CD4-positive, CD25-positive, alpha-beta regulatory T cell (primary cell): Measurements from ENCODE around the gene FADS3. TPM values are rescaled to one million over a fixed set of nuclear protein-coding genes. Genes with fewer than 3 reads are reported as not detected.

Source experiments
- ATAC-seq, 2 donors: fragments of 150-1000 bp; cut with Tn5 transposase; one replicate each; pipeline ENCODE4 v1.10.0; 2021; ENCODE audit warnings: low read depth in 2 of 2, moderate number of reproducible peaks in 2 of 2, moderate library complexity in 1 of 2
- DNase-seq, 3 donors: peaks; one replicate each; pipeline versions ENCODE4 v3.0.0 to v3.0.0-alpha.2; 2012 to 2022; ENCODE audit warnings: mixed read lengths in 1 of 3
- H3K27ac ChIP-seq: one replicate; pipeline ENCODE4 v1.7.0; 2013; ENCODE audit warnings: mild to moderate bottlenecking, low read length; ENCODE audit not compliant: insufficient read depth, poor library complexity, severe bottlenecking
- H3K27me3 ChIP-seq: one replicate; pipeline ENCODE4 v1.7.0; 2013; ENCODE audit warnings: low read length; ENCODE audit not compliant: control insufficient read depth, insufficient read depth
- H3K36me3 ChIP-seq: one replicate; pipeline ENCODE4 v1.7.0; 2013; ENCODE audit warnings: mild to moderate bottlenecking, low read length, moderate library complexity; ENCODE audit not compliant: control insufficient read depth, insufficient read depth
- H3K4me1 ChIP-seq: 2 replicates; pipeline ENCODE4 v1.7.0; 2013; ENCODE audit warnings: mild to moderate bottlenecking, low read length; ENCODE audit not compliant: insufficient read depth, control insufficient read depth, poor library complexity, severe bottlenecking
- H3K4me3 ChIP-seq: one replicate; pipeline ENCODE4 v1.7.0; 2013; ENCODE audit warnings: low read depth, mild to moderate bottlenecking, low read length, moderate library complexity
- H3K9me3 ChIP-seq, 2 experiments: 1 replicate in 1 of 2; 2 replicates in 1 of 2; pipeline ENCODE4 v1.7.0; 2013; ENCODE audit warnings: low read length in 2 of 2, mild to moderate bottlenecking in 1 of 2, moderate library complexity in 1 of 2; ENCODE audit not compliant: control insufficient read depth in 2 of 2
- H3K27ac Mint-ChIP-seq, 3 donors: one replicate each; pipeline ENCODE4 v1.8.0; 2020 to 2022; ENCODE audit warnings: mild to moderate bottlenecking in 3 of 3, mixed read lengths in 3 of 3, moderate library complexity in 2 of 3
- H3K27me3 Mint-ChIP-seq: one replicate; pipeline ENCODE4 v1.8.0; 2022; ENCODE audit warnings: mild to moderate bottlenecking, mixed read lengths
- H3K36me3 Mint-ChIP-seq: one replicate; pipeline ENCODE4 v1.8.0; 2020; ENCODE audit warnings: mixed read lengths
- H3K4me1 Mint-ChIP-seq, 4 donors: one replicate each; pipeline ENCODE4 v1.8.0; 2020 to 2022; ENCODE audit warnings: mixed read lengths in 4 of 4, mild to moderate bottlenecking in 1 of 4
- H3K4me3 Mint-ChIP-seq, 4 donors: one replicate each; pipeline ENCODE4 v1.8.0; 2020 to 2022; ENCODE audit warnings: mild to moderate bottlenecking in 4 of 4, mixed read lengths in 4 of 4, moderate library complexity in 3 of 4
- H3K9me3 Mint-ChIP-seq, 7 donors: one replicate each; pipeline ENCODE4 v1.8.0; 2020 to 2022; ENCODE audit warnings: mixed read lengths in 7 of 7, mild to moderate bottlenecking in 3 of 7, moderate library complexity in 2 of 7
- polyA plus RNA-seq, 4 donors: library from polyadenylated mRNA; unstranded; fragments of 300-500 nt; fragmentation: Illumina TruSeq; gene quantifications; one replicate each; pipeline ENCODE4 v1.2.3, GENCODE V29; 2021
- total RNA-seq: library from RNA; stranded (reverse); gene quantifications from one replicate; pipeline ENCODE4 v1.2.3, GENCODE V29; 2022

Gene FADS3
- total and polyA plus RNA-seq, 5 donors from 2014 or later = 0.87 to 15.8 (median 1.4) TPM

DNA sequence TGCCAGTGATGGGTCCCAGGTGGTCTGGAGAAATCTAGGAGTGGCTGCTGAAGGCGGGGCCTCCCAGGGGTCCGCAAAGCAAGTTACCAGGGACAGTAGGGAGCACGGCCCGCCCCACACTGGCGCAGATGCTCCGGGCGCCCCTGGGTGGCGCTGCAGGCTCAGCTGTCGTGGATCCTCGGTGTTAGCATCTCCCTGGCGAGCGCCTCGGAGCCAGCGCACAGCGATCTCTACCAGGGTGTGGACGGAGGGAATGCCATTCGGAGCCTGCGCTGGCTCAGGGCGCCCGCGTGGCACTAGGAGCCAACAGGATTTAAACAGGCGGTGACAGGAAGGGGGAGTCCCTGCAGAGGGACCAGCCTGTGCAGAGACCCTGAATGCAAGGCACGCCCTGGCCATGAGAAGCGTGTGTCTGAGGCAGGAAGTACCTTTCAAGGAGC, 20.2 kb downstream of the FADS3 start:
- Mint-ChIP-seq H3K4me3 (peak overlapping the region in 1 of 4 donors; percentile 33), H3K9me3 (peaks cover 0 to 1% (median 0%) of the 10 kb centered on the region in 7 donors), H3K27me3 (peaks cover 9% of the 10 kb centered on the region), H3K27ac (peak overlapping the region in 1 of 3 donors; percentile 23), H3K36me3 (no peaks in the 10 kb centered on the region), H3K4me1 (peaks cover 0 to 7% (median 2%) of the 10 kb centered on the region in 4 donors)
- no peak overlapping the region for H3K27ac ChIP-seq
- no peak overlapping the region for H3K4me3 ChIP-seq
- peaks cover 5% of the 10 kb centered on the region for H3K4me1 ChIP-seq
- peak; percentile 14 to 59 (median 24) for DNase-seq
- no peaks in the 10 kb centered on the region for H3K27me3 ChIP-seq
- no peaks in the 10 kb centered on the region for H3K9me3 ChIP-seq
- peak; percentile 75 for ATAC-seq
- H3K36me3 ChIP-seq = no peaks in the 10 kb centered on the region

- H3K9me3 Mint-ChIP-seq = peaks cover 0 to 1% (median 0%) of the 10 kb centered on the region in 7 donors
- H3K4me3 Mint-ChIP-seq = no peak overlapping the region
- H3K27ac ChIP-seq = no peak overlapping the region
- no peak for ATAC-seq
- peaks cover 5% of the 10 kb centered on the region for H3K4me1 ChIP-seq
- H3K27me3 ChIP-seq = no peaks in the 10 kb centered on the region
- H3K27me3 Mint-ChIP-seq = peaks cover 9% of the 10 kb centered on the region
- H3K4me3 ChIP-seq = no peak overlapping the region
- H3K36me3 Mint-ChIP-seq = no peaks in the 10 kb centered on the region
- no peaks in the 10 kb centered on the region for H3K36me3 ChIP-seq
- H3K27ac Mint-ChIP-seq = no peak overlapping the region
- no peaks in the 10 kb centered on the region for H3K9me3 ChIP-seq
- no peak for DNase-seq
- peaks cover 0 to 7% (median 2%) of the 10 kb centered on the region in 4 donors for H3K4me1 Mint-ChIP-seq
These were observed 20.8 kb downstream of the FADS3 start for GRCh38 chr11:61870541-61871031.

- H3K27ac Mint-ChIP-seq = no peak overlapping the region
- no peaks in the 10 kb centered on the region for H3K36me3 Mint-ChIP-seq
- ATAC-seq = no peak
These were observed 21.5 kb downstream of the FADS3 start for GRCh38 chr11:61869708-61870451.

DNA sequence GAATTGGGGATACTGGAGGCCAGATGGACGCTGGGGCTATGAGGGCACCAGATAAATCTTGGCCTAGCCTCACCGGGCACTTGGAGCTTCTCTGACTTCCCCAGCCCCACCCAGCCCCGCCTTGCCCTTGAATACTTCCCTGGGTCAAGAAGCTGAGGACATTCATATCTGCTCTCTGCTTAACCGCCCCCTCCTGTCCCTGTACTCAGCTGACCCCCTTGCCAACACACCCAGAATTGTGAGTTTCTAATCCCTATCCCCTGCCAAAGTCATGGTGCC, 22.0 kb downstream of the FADS3 start:
- peaks cover 5% of the 10 kb centered on the region for H3K4me1 ChIP-seq
- ATAC-seq = no peak
- Mint-ChIP-seq H3K36me3 (no peaks in the 10 kb centered on the region), H3K27me3 (peaks cover 5% of the 10 kb centered on the region), H3K9me3 (peaks cover 0 to 1% (median 0%) of the 10 kb centered on the region in 7 donors), H3K4me3 (no peak overlapping the region), H3K27ac (no peak overlapping the region), H3K4me1 (peaks cover 0 to 7% (median 2%) of the 10 kb centered on the region in 4 donors)
- DNase-seq = no peak
- no peak overlapping the region for H3K27ac ChIP-seq
- H3K36me3 ChIP-seq = no peaks in the 10 kb centered on the region
- H3K9me3 ChIP-seq = no peaks in the 10 kb centered on the region
- no peak overlapping the region for H3K4me3 ChIP-seq
- H3K27me3 ChIP-seq = no peaks in the 10 kb centered on the region

More at GRCh38 chr11:61869708-61870451, 21.5 kb downstream of the FADS3 start:
- Mint-ChIP-seq H3K27me3 (peaks cover 7% of the 10 kb centered on the region), H3K4me1 (peaks cover 0 to 7% (median 2%) of the 10 kb centered on the region in 4 donors), H3K9me3 (peaks cover 0 to 1% (median 0%) of the 10 kb centered on the region in 7 donors), H3K4me3 (no peak overlapping the region)
- Histone ChIP-seq H3K27me3 (no peaks in the 10 kb centered on the region), H3K9me3 (no peaks in the 10 kb centered on the region), H3K36me3 (no peaks in the 10 kb centered on the region), H3K27ac (no peak overlapping the region), H3K4me3 (no peak overlapping the region), H3K4me1 (peaks cover 5% of the 10 kb centered on the region)
- no peak for DNase-seq

DNA sequence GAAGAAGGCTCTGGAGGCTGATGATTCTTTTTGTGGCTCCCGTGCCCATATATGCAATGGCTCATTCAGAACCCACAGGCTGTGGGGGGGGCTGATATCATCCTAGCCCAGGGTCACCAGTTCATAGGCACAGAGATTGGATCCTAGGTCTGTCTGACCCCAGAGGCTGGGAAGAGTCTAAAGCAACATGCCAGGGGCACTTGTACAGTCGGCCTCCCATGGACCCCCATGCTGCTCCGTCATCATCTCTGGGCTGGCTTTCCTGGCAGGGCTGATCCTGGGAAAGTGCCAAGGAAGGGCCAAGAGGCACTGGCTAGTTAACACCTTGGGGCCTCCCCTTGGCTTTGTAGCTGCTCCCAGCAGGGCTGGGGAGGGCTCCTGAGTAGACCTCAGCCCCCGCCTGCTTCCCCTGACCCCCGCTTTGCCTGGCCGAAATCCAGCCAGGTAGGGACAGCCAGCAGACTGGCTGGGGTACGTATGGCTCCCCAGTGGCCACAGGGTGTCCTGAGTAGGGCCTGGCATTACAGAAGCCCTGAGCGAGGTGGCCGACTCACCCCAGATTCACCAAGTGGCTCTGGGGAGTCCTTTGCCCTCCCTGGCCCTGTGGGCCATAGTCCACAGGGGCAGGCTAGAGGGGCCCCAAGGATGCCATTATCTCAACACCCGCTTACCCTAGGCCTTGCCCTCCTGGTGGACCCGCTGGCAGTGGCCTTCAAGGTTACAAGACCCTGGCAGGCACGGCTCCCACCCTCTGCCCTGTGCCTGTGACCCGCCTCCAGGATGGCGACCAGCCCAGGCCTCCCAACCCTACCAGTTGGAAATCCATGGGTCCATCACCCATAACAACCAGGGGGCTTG, 22.5 kb downstream of the FADS3 start:
- Histone ChIP-seq H3K27ac (no peak overlapping the region), H3K4me3 (no peak overlapping the region), H3K9me3 (no peaks in the 10 kb centered on the region), H3K36me3 (no peaks in the 10 kb centered on the region), H3K4me1 (peaks cover 5% of the 10 kb centered on the region), H3K27me3 (no peaks in the 10 kb centered on the region)
- ATAC-seq = no peak
- Mint-ChIP-seq H3K36me3 (no peaks in the 10 kb centered on the region), H3K9me3 (peaks cover 0 to 1% (median 0%) of the 10 kb centered on the region in 7 donors), H3K27ac (no peak overlapping the region), H3K27me3 (peaks cover 5% of the 10 kb centered on the region), H3K4me1 (peaks cover 0 to 7% (median 2%) of the 10 kb centered on the region in 4 donors), H3K4me3 (no peak overlapping the region)
- DNase-seq = no peak

- H3K27ac ChIP-seq = no peak overlapping the region
- Mint-ChIP-seq H3K27me3 (peaks cover 5% of the 10 kb centered on the region), H3K4me3 (no peak overlapping the region), H3K9me3 (peaks cover 0 to 1% (median 0%) of the 10 kb centered on the region in 7 donors), H3K36me3 (no peaks in the 10 kb centered on the region), H3K4me1 (peaks cover 0 to 7% (median 2%) of the 10 kb centered on the region in 4 donors), H3K27ac (no peak overlapping the region)
- H3K36me3 ChIP-seq = no peaks in the 10 kb centered on the region
- DNase-seq (no peak), ATAC-seq (no peak)
- peaks cover 5% of the 10 kb centered on the region for H3K4me1 ChIP-seq
- H3K27me3 ChIP-seq = no peaks in the 10 kb centered on the region
- H3K4me3 ChIP-seq = no peak overlapping the region
- H3K9me3 ChIP-seq = no peaks in the 10 kb centered on the region
These were observed 24.4 kb downstream of the FADS3 start for GRCh38 chr11:61866958-61867343.

- H3K36me3 Mint-ChIP-seq = no peaks in the 10 kb centered on the region
- H3K27ac Mint-ChIP-seq = no peak overlapping the region
- no peaks in the 10 kb centered on the region for H3K9me3 ChIP-seq
- H3K27ac ChIP-seq = no peak overlapping the region
- H3K36me3 ChIP-seq = no peaks in the 10 kb centered on the region
- H3K27me3 Mint-ChIP-seq = peaks cover 5% of the 10 kb centered on the region
- H3K4me3 Mint-ChIP-seq = no peak overlapping the region
- peaks cover 0 to 1% (median 0%) of the 10 kb centered on the region in 7 donors for H3K9me3 Mint-ChIP-seq
- H3K4me3 ChIP-seq = no peak overlapping the region
- DNase-seq = no peak
- H3K4me1 Mint-ChIP-seq = peaks cover 0 to 7% (median 2%) of the 10 kb centered on the region in 4 donors
- no peaks in the 10 kb centered on the region for H3K27me3 ChIP-seq
- H3K4me1 ChIP-seq = peaks cover 5% of the 10 kb centered on the region
- ATAC-seq = no peak
These were observed 25.0 kb downstream of the FADS3 start for GRCh38 chr11:61866231-61866957.
